Right atrium auricular region (tissue), 2 donors: ENCODE results near the gene UBN1. TPM values are rescaled to one million over a fixed set of nuclear protein-coding genes. Genes with fewer than 3 reads are reported as not detected.

Experiments used
- DNase-seq: peaks from one replicate; pipeline ENCODE4 v3.0.0-alpha.2; 2019; ENCODE audit warnings: low spot score
- H3K27ac ChIP-seq, 2 donors: fragments of 200-600 bp; sonication (generic); 1 replicate in 1 of 2; 2 replicates in 1 of 2; pipeline ENCODE4 v1.5.1; 2016 to 2019
- H3K27me3 ChIP-seq, 2 donors: fragments of 200-600 bp; sonication (generic); one replicate each; pipeline versions ENCODE4 v1.5.1 to v1.6.0; 2017 to 2019
- H3K36me3 ChIP-seq: fragments of 200-600 bp; sonication (generic); one replicate; pipeline ENCODE4 v1.5.1; 2016
- H3K4me1 ChIP-seq, 2 donors: fragments of 200-600 bp; sonication (generic); one replicate each; pipeline versions ENCODE4 v1.5.1 to v1.6.0; 2017 to 2019
- H3K4me3 ChIP-seq, 2 donors: fragments of 200-600 bp; sonication (generic); 1 replicate in 1 of 2; 2 replicates in 1 of 2; pipeline ENCODE4 v1.5.1; 2017 to 2019; ENCODE audit warnings: mild to moderate bottlenecking in 1 of 2, moderate library complexity in 1 of 2
- H3K9me3 ChIP-seq, 2 donors: fragments of 200-600 bp; sonication (generic); one replicate each; pipeline ENCODE4 v1.5.1; 2019
- CTCF ChIP-seq, 2 donors: fragments of 200-600 bp; sonication (generic); IDR thresholded peaks; one replicate each; pipeline ENCODE4 v1.5.1; 2019; ENCODE audit warnings: antibody characterized with exemption in 2 of 2
- total RNA-seq, 2 donors: library from RNA; depleted of rRNA; stranded (reverse); fragments of >200 nt; gene quantifications; one replicate each; pipeline ENCODE4 v1.1.0, GENCODE V29; 2016

UBN1 gene
- total RNA-seq, 2 donors from 2014 or later, result 26.1 to 29.7 TPM

GRCh38 chr16:4917117-4917516 is 69.8 kb downstream of the UBN1 start:
- no peak for DNase-seq
- no peak overlapping the region for H3K4me3 ChIP-seq
- H3K9me3 ChIP-seq, result no peaks in the 10 kb centered on the region
- H3K27ac ChIP-seq, result no peak overlapping the region
- no peaks in the 10 kb centered on the region for H3K27me3 ChIP-seq
- H3K36me3 ChIP-seq, result no peaks in the 10 kb centered on the region
- no peaks in the 10 kb centered on the region for H3K4me1 ChIP-seq
- TF ChIP-seq CTCF (IDR thresholded peaks at IDR 0.05), result no peak

- no peak for DNase-seq
- no peak overlapping the region for H3K27ac ChIP-seq
- H3K9me3 ChIP-seq, result no peaks in the 10 kb centered on the region
- TF ChIP-seq CTCF (IDR thresholded peaks at IDR 0.05), result no peak
- no peaks in the 10 kb centered on the region for H3K36me3 ChIP-seq
- no peaks in the 10 kb centered on the region for H3K4me1 ChIP-seq
- no peaks in the 10 kb centered on the region for H3K27me3 ChIP-seq
- H3K4me3 ChIP-seq, result no peak overlapping the region
These were observed 71.5 kb downstream of the UBN1 start for GRCh38 chr16:4918781-4919251.

GRCh38 chr16:4920826-4921225 is 73.5 kb downstream of the UBN1 start:
- Histone ChIP-seq H3K27me3 (no peaks in the 10 kb centered on the region), H3K36me3 (no peaks in the 10 kb centered on the region), H3K4me1 (no peaks in the 10 kb centered on the region), H3K27ac (no peak overlapping the region), H3K9me3 (no peaks in the 10 kb centered on the region), H3K4me3 (no peak overlapping the region)
- DNase-seq, result no peak
- no peak for TF ChIP-seq CTCF (IDR thresholded peaks at IDR 0.05)

GRCh38 chr16:4922721-4923342 is 75.6 kb downstream of the UBN1 start:
- H3K27ac ChIP-seq, result no peak overlapping the region
- DNase-seq, result no peak
- no peaks in the 10 kb centered on the region for H3K36me3 ChIP-seq
- peaks cover 8 to 17% of the 10 kb centered on the region in 2 donors for H3K9me3 ChIP-seq
- no peak overlapping the region for H3K4me3 ChIP-seq
- no peaks in the 10 kb centered on the region for H3K4me1 ChIP-seq
- H3K27me3 ChIP-seq, result no peaks in the 10 kb centered on the region
- no peak for TF ChIP-seq CTCF (IDR thresholded peaks at IDR 0.05)

- H3K4me1 ChIP-seq, result no peaks in the 10 kb centered on the region
- H3K36me3 ChIP-seq, result no peaks in the 10 kb centered on the region
- peaks cover 8 to 19% of the 10 kb centered on the region in 2 donors for H3K9me3 ChIP-seq
- no peak overlapping the region for H3K27ac ChIP-seq
- no peak for TF ChIP-seq CTCF (IDR thresholded peaks at IDR 0.05)
- DNase-seq, result no peak
- no peak overlapping the region for H3K4me3 ChIP-seq
- no peaks in the 10 kb centered on the region for H3K27me3 ChIP-seq
These were observed 76.6 kb downstream of the UBN1 start for GRCh38 chr16:4923853-4924252.
